T-helper 1 cell treated with Interleukin-12 subunit alpha and Interleukin-12 subunit beta and Interleukin-4 antibody, amounts not matched to agents 30 μg/mL and 1 μg/mL, for 36 hours (primary cell): ENCODE results near the gene NRP2.

Source experiments
- H3K27ac Mint-ChIP-seq: one replicate; pipeline ENCODE4 v1.8.0; 2021; ENCODE audit warnings: mild to moderate bottlenecking, mixed read lengths
- H3K27me3 Mint-ChIP-seq: one replicate; pipeline ENCODE4 v1.8.0; 2021; ENCODE audit warnings: low read depth, mixed read lengths
- H3K36me3 Mint-ChIP-seq: one replicate; pipeline ENCODE4 v1.8.0; 2021; ENCODE audit warnings: low read depth, mixed read lengths
- H3K4me1 Mint-ChIP-seq: one replicate; pipeline ENCODE4 v1.8.0; 2021; ENCODE audit warnings: low read depth, mixed read lengths
- H3K4me3 Mint-ChIP-seq: one replicate; pipeline ENCODE4 v1.8.0; 2021; ENCODE audit warnings: mild to moderate bottlenecking, moderate library complexity, mixed read lengths
- H3K9me3 Mint-ChIP-seq: one replicate; pipeline ENCODE4 v1.8.0; 2021; ENCODE audit warnings: mixed read lengths

NRP2 gene

DNA sequence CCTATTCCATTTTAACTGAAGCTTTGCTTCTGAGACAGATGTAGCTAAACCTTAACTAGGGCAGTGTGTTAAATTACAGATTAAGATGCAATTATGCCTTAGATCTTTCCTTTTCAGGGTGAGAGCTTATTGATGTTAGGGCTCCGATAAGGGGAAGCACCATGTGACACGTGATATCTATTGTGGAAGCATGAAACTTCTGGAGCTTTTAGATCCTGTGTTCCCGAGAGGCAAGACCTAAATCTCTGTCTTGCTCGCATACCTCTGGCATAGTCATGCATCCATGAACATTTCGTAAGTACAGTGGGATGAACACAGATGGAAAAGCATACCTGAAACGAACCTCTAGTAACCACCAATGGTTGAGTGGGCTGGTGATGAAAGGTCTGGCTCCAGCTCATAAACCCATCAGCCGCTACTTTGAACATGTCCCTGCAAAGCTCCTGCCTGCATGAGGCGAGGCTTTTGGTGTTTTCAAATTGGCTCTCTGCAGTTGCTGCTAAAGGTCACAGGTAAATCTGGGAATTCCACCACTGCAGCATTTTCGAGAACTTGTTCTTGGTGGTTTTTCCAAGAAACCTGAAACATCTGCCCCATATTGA, 3.7 kb upstream of the NRP2 start:
- H3K36me3 Mint-ChIP-seq = no peaks in the 10 kb centered on the region
- H3K27ac Mint-ChIP-seq = no peak overlapping the region
- H3K4me1 Mint-ChIP-seq = peaks cover 28% of the 10 kb centered on the region
- peaks cover 52% of the 10 kb centered on the region for H3K27me3 Mint-ChIP-seq
- no peaks in the 10 kb centered on the region for H3K9me3 Mint-ChIP-seq
- no peak overlapping the region for H3K4me3 Mint-ChIP-seq

DNA sequence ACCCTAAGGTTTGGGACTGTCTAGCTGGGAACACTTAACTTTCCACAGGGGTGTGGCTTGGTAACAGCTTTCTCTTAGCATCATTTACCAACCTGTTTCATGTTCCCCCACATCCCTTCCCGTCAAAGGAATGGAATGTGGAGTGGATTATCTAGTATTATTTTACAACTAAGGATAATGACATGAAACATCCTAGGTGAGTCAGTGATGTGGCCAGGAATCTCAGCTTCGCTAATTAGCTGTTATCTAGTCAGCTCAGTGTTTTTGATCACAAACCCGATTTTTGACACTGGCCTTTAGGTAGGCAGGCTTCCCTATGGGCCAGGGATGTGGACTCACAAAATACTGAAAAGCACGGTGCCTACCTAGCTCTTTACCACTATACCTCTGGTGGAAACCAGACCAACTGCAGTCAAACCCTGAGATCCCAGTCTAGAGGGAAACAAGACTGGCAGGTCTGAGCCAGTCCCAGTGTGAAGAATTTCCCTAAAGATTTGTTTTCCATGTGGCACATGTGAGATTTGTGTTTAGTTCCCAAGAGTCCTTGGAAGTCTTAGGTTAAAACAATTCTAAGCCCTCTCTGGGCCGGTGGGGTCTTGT, 2.8 kb upstream of the NRP2 start:
- H3K4me1 Mint-ChIP-seq = peaks cover 35% of the 10 kb centered on the region
- H3K9me3 Mint-ChIP-seq = no peaks in the 10 kb centered on the region
- H3K27me3 Mint-ChIP-seq = peaks cover 60% of the 10 kb centered on the region
- H3K36me3 Mint-ChIP-seq = no peaks in the 10 kb centered on the region
- no peak overlapping the region for H3K27ac Mint-ChIP-seq
- no peak overlapping the region for H3K4me3 Mint-ChIP-seq

DNA sequence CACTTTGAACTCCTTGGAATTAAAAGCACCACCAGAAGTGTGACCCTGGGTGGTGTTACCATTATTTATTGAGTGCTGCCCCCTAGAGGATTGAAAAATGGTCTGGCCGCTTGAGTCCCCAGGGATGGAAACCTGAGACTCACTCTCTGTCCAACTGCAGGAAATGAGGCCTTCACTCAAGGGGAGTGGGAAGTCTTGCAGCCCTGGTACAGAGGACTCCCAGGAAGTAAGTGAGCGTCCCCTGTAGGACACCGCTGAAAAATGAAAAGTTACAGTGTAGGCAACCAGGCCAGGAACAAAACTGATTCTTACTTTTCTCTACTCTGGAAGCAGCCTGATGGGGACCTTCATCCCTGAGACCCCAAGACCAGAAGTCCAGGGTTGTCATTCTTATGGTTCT, 2.2 kb upstream of the NRP2 start:
- Mint-ChIP-seq H3K27me3 (peaks cover 66% of the 10 kb centered on the region), H3K4me1 (peaks cover 35% of the 10 kb centered on the region), H3K4me3 (peak overlapping the region; percentile 52), H3K36me3 (no peaks in the 10 kb centered on the region), H3K27ac (no peak overlapping the region), H3K9me3 (no peaks in the 10 kb centered on the region)

DNA sequence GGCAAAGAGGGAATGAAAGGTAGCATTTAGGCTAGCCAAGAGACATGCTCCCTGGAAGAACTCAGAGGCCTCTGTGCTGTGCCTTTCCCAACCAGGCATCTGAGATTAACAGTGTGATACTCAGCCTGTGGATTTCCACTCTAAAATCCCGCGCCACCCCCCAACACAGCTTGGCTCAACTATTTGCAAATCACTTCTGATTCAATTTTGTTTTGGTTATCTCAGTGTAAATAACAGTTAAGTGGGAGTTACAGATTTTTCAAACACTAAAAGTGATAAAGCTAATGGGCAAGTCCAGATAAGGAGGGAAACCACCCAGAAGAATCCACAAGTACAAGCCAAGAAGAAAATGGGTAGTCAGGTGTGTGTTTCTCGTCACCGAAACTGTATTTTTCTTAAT, 1.4 kb upstream of the NRP2 start:
- Mint-ChIP-seq H3K27me3 (peaks cover 73% of the 10 kb centered on the region), H3K9me3 (no peaks in the 10 kb centered on the region), H3K36me3 (no peaks in the 10 kb centered on the region), H3K4me1 (peaks cover 39% of the 10 kb centered on the region), H3K4me3 (no peak overlapping the region), H3K27ac (no peak overlapping the region)

DNA sequence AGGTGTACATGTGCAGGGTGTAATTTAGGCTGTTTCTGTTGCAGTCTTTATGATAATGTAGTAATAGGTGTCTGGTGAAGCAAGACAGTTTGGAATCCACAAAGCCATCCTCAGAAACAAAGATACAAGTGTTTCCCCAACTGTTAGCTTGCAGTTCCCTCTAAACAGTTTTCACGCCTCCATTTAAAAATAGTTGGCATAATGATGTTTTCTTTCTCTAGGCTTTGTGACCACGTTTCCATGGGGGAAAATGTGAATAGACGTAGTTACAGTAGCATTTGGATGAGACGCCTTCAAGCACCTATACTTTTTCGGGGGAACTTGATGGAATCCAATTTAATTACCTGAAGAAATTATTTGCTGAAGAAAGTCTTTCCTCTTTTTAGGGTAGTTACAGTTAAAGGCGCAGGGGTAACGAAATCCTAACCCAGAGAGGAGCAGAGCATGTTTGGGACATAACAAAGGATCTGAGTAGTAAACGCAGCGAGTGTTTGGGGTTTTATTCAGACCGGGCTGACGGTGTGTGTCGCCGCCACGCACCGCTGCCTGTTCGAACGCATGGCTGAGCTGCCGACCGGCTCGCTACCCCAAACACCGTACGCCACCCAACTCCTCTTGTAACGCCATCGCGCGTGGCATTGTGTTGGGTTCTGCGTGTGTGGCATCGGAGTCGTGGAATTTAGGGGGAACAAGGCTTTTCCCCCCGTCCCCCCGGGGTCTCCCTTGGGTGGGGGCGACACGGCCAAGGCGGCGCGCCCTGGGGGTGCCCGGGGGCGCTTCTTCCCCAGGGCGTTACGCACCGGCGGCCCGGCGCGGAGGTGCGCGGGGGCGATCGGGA, 681 bp upstream of the NRP2 start:
- H3K4me1 Mint-ChIP-seq = peaks cover 42% of the 10 kb centered on the region
- no peaks in the 10 kb centered on the region for H3K9me3 Mint-ChIP-seq
- H3K27me3 Mint-ChIP-seq = peaks cover 80% of the 10 kb centered on the region
- peak overlapping the region; percentile 77 for H3K4me3 Mint-ChIP-seq
- no peaks in the 10 kb centered on the region for H3K36me3 Mint-ChIP-seq
- no peak overlapping the region for H3K27ac Mint-ChIP-seq

DNA sequence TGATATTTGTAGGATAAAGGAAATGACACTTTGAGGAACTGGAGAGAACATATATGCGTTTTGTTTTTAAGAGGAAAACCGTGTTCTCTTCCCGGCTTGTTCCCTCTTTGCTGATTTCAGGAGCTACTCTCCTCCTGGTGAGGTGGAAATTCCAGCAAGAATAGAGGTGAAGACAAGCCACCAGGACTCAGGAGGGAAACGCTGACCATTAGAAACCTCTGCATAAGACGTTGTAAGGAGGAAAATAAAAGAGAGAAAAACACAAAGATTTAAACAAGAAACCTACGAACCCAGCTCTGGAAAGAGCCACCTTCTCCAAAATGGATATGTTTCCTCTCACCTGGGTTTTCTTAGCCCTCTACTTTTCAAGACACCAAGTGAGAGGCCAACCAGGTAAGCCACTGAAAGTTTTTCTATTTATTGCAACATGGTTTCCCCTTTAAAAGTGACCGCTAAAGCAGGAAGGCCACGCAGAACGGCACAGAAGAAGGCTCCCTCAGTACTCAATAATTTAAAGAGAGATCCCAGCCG, 735 bp downstream of the NRP2 start:
- Mint-ChIP-seq H3K4me1 (peaks cover 43% of the 10 kb centered on the region), H3K36me3 (no peaks in the 10 kb centered on the region), H3K4me3 (peak overlapping the region; percentile 37), H3K9me3 (no peaks in the 10 kb centered on the region), H3K27ac (no peak overlapping the region), H3K27me3 (peaks cover 88% of the 10 kb centered on the region)

DNA sequence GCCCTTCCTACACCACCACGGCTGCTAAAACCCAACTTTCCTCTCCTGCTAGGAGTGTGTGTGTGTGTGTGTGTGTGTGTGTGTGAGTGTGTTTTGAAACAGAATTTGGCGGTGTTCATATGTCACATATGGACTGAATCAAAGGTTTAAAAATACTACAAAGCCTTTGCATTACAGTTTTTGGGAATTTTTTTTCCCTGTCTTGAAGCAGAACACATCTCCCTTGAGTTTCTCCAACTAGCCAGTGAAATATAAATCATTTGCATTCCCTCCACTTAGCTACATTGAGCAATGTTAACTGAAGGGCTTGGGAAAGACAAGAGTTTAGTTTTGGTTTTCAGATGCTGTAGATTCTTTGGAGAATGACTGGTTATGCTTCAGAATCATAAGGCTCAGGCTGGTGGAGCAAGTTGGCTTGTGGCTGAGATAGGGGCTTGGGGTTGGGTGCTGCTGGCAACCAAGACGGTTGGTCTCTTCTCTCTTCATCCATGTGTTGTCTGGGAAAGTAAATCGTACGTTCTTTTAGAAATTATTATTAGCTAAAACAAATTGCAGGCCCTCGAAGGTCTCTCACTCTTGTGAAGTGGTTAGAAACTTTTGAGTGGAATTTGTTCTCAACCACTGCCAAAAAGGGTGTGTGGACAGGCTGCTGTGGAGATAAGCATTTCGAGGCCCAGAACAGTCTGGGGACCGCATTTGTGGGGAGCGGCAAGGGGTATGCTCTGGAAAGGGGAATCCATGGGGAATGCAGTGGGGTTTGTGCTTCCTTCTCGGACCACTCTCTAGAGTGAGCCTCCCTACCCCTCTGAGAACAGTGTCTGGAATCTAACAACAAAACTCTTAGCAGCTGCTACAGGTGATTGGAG, 1.4 kb downstream of the NRP2 start:
- H3K4me1 Mint-ChIP-seq = peaks cover 42% of the 10 kb centered on the region
- peak overlapping the region; percentile 37 for H3K4me3 Mint-ChIP-seq
- no peaks in the 10 kb centered on the region for H3K9me3 Mint-ChIP-seq
- H3K36me3 Mint-ChIP-seq = no peaks in the 10 kb centered on the region
- peaks cover 87% of the 10 kb centered on the region for H3K27me3 Mint-ChIP-seq
- H3K27ac Mint-ChIP-seq = peak overlapping the region; percentile 1

DNA sequence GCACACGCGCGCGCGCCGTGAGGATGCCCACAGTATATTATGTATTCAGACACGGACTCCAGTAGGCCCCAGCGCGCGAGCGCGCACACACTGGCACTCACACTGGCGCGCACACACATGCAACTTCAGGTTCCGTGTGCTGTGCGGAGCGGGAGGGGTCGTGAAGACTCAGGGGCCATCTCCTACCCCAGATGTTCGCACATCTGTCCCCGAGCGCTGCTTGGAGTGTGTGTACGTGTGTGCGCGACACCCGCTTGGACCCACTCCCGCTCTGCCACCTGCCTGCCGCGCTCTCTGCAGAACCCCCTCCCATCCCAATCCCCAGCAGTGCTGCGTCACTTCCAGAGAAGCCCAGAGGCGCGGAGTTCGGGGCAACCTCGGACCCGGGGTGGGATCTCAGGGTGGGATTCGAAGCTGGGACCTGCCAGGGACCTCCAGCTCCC, 2.6 kb downstream of the NRP2 start:
- Mint-ChIP-seq H3K4me1 (peaks cover 37% of the 10 kb centered on the region), H3K27me3 (peaks cover 86% of the 10 kb centered on the region), H3K4me3 (peak overlapping the region; percentile 37), H3K36me3 (no peaks in the 10 kb centered on the region), H3K27ac (no peak overlapping the region), H3K9me3 (no peaks in the 10 kb centered on the region)

DNA sequence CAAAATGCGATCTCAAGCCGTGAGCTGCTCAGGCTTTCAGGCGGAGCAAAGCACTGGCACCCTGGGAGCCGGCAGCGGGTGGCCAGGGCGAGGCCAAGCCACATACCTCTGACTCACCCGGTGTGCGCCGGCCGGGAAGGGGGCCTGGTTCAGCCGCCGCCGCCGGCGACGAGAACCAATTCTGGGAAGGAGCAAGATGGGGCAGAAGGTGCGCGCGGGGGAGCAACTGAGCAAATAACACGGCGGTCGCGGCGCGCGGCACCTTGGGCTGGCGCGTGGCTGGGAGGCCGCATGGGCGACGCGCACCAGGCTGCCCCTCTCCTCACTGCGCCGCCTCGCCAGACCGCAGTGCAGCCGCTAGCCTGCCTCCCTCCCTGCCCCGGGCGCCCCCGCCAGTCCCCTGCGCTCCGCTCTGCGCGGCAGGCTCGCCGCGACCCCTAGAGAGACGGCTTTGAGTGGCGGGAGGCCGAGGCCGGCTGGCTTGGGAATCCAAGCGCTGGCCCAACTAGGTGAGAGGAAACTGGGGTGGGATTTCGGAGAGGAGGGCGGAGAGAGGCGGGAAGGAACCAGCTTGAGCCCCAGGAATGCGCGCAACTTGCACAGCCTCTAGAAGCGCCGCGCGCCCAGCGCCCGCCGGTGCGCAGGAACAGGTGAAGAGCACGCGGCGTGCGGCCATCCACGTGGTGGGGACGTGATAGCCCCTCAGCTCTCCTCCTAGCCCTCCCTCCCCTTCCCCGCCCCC, 3.2 kb downstream of the NRP2 start:
- H3K4me1 Mint-ChIP-seq = peaks cover 31% of the 10 kb centered on the region
- H3K36me3 Mint-ChIP-seq = no peaks in the 10 kb centered on the region
- H3K27me3 Mint-ChIP-seq = peaks cover 80% of the 10 kb centered on the region
- peak overlapping the region; percentile 77 for H3K4me3 Mint-ChIP-seq
- H3K27ac Mint-ChIP-seq = no peak overlapping the region
- H3K9me3 Mint-ChIP-seq = no peaks in the 10 kb centered on the region

DNA sequence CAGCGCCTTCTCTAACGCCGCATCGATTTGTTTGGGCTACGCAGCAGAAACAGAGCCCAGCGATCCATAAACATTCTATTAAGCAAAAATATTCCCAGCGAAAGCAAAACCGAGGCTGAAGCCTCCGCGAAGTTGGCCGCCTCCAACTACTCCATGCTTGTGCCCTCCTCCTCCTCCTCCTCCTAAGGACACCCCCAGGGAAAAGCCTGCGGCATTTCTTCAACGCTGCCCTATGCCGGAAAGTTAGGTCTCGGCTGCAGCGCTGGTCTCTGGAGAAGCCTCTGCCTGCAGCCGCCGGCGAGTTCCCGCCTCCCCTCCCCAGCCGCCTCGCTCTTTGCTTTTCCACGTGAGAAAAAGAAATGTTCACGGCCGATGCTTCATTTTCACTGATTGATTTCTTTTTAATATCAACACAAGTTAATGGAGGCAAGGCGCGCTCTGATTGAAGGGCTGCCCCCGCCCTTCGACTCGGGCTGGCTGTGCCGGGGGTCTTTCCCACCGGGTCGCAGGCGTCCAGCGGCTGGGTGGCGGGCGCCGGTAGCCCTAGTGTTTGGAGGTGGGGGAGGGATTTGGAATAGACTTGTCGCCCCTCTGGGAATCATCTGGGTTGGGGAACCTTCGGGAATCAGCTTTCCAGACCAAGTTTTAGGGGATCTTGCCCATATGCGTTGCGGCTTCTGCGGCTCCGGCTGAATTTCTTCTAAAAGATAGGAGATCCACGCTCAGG, 3.9 kb downstream of the NRP2 start:
- Mint-ChIP-seq H3K36me3 (no peaks in the 10 kb centered on the region), H3K27me3 (peaks cover 78% of the 10 kb centered on the region), H3K9me3 (no peaks in the 10 kb centered on the region), H3K4me1 (peaks cover 28% of the 10 kb centered on the region), H3K27ac (peak overlapping the region; percentile 7), H3K4me3 (peak overlapping the region; percentile 77)

DNA sequence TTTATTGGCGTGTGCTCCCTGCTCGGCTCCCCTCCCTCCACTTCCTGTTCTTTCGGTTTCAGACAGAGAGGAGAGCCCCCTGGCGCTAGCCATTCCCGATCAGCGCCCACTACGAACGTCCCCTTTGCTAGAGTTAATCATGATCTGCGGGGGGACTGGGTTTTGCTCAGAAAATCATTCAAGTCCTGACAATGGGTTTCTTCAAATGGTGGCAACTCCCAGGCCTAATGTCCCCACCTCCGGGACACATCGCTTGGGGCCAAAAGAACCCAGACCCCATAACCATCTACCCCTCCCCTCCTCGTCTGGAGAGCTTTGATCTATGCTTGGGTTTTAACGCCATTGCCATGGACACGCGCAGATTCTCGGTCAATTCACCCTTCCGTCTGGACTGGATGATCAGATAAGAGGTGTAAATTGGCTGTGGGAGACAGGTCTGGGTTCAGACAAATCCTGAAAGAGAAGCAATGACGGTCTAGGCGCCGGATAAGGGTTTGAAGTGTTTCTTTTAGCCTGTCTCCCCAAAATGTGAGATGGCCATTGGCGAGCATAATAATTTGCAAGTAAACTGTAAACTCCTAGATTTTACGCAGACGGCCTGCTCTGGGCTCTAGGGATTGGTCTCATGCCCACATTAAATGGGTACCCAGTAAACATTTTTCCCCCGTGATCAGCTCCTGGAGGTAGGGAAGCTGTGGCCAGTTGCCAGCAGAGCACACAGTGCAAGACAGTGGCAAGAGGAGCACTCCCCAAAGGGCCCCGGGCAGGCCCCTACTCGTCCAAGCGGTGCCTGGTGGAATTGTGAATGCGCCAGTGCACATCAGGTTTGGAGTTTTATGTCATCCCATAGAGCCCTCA, 4.7 kb downstream of the NRP2 start:
- H3K4me3 Mint-ChIP-seq = peak overlapping the region; percentile 77
- H3K4me1 Mint-ChIP-seq = peaks cover 22% of the 10 kb centered on the region
- no peaks in the 10 kb centered on the region for H3K9me3 Mint-ChIP-seq
- no peaks in the 10 kb centered on the region for H3K36me3 Mint-ChIP-seq
- H3K27ac Mint-ChIP-seq = no peak overlapping the region
- H3K27me3 Mint-ChIP-seq = peaks cover 77% of the 10 kb centered on the region

DNA sequence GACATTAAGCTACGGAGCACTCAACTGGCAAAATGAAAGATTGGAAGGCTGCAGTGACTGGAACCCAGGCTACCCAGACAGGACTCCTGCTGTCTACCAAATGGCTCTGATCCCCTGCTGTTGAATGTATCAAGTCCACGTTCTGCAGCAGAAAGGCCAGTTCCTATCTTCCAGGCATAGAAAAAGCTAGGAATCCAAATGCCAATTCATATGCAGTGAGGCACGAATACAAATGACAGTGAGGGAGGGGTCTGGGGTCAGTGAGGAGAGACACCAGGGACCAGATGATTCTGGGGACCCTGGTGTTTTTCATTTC, 5.3 kb downstream of the NRP2 start:
- no peak overlapping the region for H3K4me3 Mint-ChIP-seq
- H3K27ac Mint-ChIP-seq = no peak overlapping the region
- peaks cover 22% of the 10 kb centered on the region for H3K4me1 Mint-ChIP-seq
- H3K36me3 Mint-ChIP-seq = no peaks in the 10 kb centered on the region
- peaks cover 74% of the 10 kb centered on the region for H3K27me3 Mint-ChIP-seq
- H3K9me3 Mint-ChIP-seq = no peaks in the 10 kb centered on the region
